Neural progenitor cell (in vitro differentiated cells): ENCODE measurements around the gene KLHL29. TPM values are rescaled to one million over a fixed set of nuclear protein-coding genes. Genes with fewer than 3 reads are reported as not detected.

ENCODE experiments used
- DNase-seq: peaks from one replicate; pipeline ENCODE4 v3.0.0-alpha.2; 2016; ENCODE audit warnings: low spot score
- H2AFZ ChIP-seq: fragments of 200-600 bp; sonication (generic); replicated peaks from 2 replicates; pipeline ENCODE4 v1.6.1; 2016; ENCODE audit warnings: antibody characterized with exemption
- H3F3A ChIP-seq: fragments of 200-600 bp; sonication (generic); 2 replicates; pipeline ENCODE4 v1.6.1; 2016; ENCODE audit warnings: antibody characterized with exemption, low read depth
- H3K27ac ChIP-seq: fragments of 200-600 bp; sonication (generic); 2 replicates; pipeline ENCODE4 v1.5.1; 2016; ENCODE audit warnings: mild to moderate bottlenecking
- H3K27me3 ChIP-seq: fragments of 200-600 bp; sonication (generic); 2 replicates; pipeline ENCODE4 v1.6.1; 2016; ENCODE audit warnings: mild to moderate bottlenecking, moderate library complexity
- H3K36me3 ChIP-seq: fragments of 200-600 bp; sonication (generic); 2 replicates; pipeline ENCODE4 v1.5.1; 2016
- H3K4me1 ChIP-seq: fragments of 200-600 bp; sonication (generic); 2 replicates; pipeline ENCODE4 v1.6.1; 2016; ENCODE audit warnings: mixed run types
- H3K4me2 ChIP-seq: fragments of 200-600 bp; sonication (generic); 2 replicates; pipeline ENCODE4 v1.6.1; 2016
- H3K4me3 ChIP-seq: fragments of 200-600 bp; sonication (generic); 2 replicates; pipeline ENCODE4 v1.5.1; 2016
- H3K79me2 ChIP-seq: fragments of 200-600 bp; sonication (generic); 2 replicates; pipeline ENCODE4 v1.6.1; 2016; ENCODE audit warnings: low read depth
- H3K9ac ChIP-seq: fragments of 200-600 bp; sonication (generic); 2 replicates; pipeline ENCODE4 v1.6.1; 2016
- H3K9me3 ChIP-seq: fragments of 200-600 bp; sonication (generic); 2 replicates; pipeline ENCODE4 v1.5.1; 2016; ENCODE audit warnings: low read depth
- H4K20me1 ChIP-seq: fragments of 200-600 bp; sonication (generic); 2 replicates; pipeline ENCODE4 v1.6.1; 2016; ENCODE audit warnings: low read depth
- H3K27ac Mint-ChIP-seq: 3 replicates; pipeline ENCODE4 v1.8.0; 2021; ENCODE audit warnings: mixed read lengths
- H3K27me3 Mint-ChIP-seq: 2 replicates; pipeline ENCODE4 v1.8.0; 2022; ENCODE audit warnings: low read depth, mild to moderate bottlenecking, inconsistent platforms, moderate library complexity, mixed read lengths; ENCODE audit not compliant: insufficient read depth
- H3K36me3 Mint-ChIP-seq: 3 replicates; pipeline ENCODE4 v1.8.0; 2021; ENCODE audit warnings: mixed read lengths
- H3K4me1 Mint-ChIP-seq: 3 replicates; pipeline ENCODE4 v1.8.0; 2021; ENCODE audit warnings: mixed read lengths
- H3K4me3 Mint-ChIP-seq: 3 replicates; pipeline ENCODE4 v1.8.0; 2021; ENCODE audit warnings: mild to moderate bottlenecking, moderate library complexity, mixed read lengths
- H3K9me3 Mint-ChIP-seq: 3 replicates; pipeline ENCODE4 v1.8.0; 2020; ENCODE audit warnings: mixed read lengths
- CTCF ChIP-seq: fragments of 200-600 bp; sonication (generic); IDR thresholded peaks from 2 replicates; pipeline ENCODE4 v1.5.1; 2017; ENCODE audit warnings: antibody characterized with exemption, mild to moderate bottlenecking
- EZH2 ChIP-seq: fragments of 200-600 bp; sonication (generic); IDR thresholded peaks from 2 replicates; pipeline ENCODE4 v1.6.1; 2017; ENCODE audit warnings: antibody characterized with exemption, mild to moderate bottlenecking, moderate library complexity
- EZH2phosphoT487 ChIP-seq: fragments of 200-600 bp; sonication (generic); IDR thresholded peaks from 2 replicates; pipeline ENCODE4 v1.6.1; 2017; ENCODE audit warnings: antibody characterized with exemption
- total RNA-seq: library from RNA; depleted of rRNA; stranded (reverse); fragments of >200 nt; gene quantifications from 2 replicates; pipeline ENCODE4 v1.2.3, GENCODE V29; 2015; ENCODE audit warnings: low replicate concordance

The KLHL29 gene
- total RNA-seq, 1 donor from 2014 or later: 1.6 TPM

DNA sequence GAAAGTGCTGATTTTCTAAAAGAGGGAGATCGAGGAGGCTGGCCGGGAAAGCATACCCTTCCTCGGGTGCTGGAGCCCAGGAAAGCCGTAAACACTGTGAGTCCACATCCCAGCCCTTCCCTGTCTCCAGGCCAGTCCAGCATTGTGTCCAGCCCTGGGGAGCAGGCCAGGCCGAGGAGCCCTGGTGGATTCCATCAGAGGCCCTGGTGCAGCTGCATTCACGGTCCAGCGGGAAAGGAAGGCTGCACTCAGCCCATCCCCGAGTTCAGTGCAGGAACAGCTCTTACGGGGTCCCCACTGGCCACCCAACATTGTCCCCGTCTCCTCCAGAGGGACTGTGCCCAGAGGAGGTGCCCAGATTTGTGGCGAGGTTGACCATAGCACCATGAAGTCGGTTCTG is 218.6 kb downstream of the KLHL29 start:
- Histone ChIP-seq H3K27me3 (no peaks in the 10 kb centered on the region), H3K9me3 (no peaks in the 10 kb centered on the region), H2AFZ (no peak overlapping the region), H3K9ac (no peak overlapping the region), H3K4me2 (no peak overlapping the region), H3F3A (no peaks in the 10 kb centered on the region), H4K20me1 (no peaks in the 10 kb centered on the region), H3K36me3 (no peaks in the 10 kb centered on the region), H3K27ac (no peak overlapping the region), H3K79me2 (no peaks in the 10 kb centered on the region), H3K4me1 (peaks cover 13% of the 10 kb centered on the region), H3K4me3 (no peak overlapping the region)
- peaks cover 5% of the 10 kb centered on the region for H3K27me3 Mint-ChIP-seq
- H3K4me3 Mint-ChIP-seq: no peak overlapping the region
- peaks cover 3% of the 10 kb centered on the region for H3K9me3 Mint-ChIP-seq
- no peak for TF ChIP-seq EZH2
- TF ChIP-seq EZH2phosphoT487: no peak
- TF ChIP-seq CTCF: no peak
- peak overlapping the region; percentile 57 for H3K27ac Mint-ChIP-seq
- no peak for DNase-seq
- H3K36me3 Mint-ChIP-seq: peaks cover 2% of the 10 kb centered on the region
- peaks cover 20% of the 10 kb centered on the region for H3K4me1 Mint-ChIP-seq

GRCh38 chr2:23604731-23605130 is 219.8 kb downstream of the KLHL29 start:
- Mint-ChIP-seq H3K4me3 (no peak overlapping the region), H3K27ac (no peak overlapping the region), H3K36me3 (peaks cover 2% of the 10 kb centered on the region), H3K4me1 (peaks cover 16% of the 10 kb centered on the region), H3K27me3 (peaks cover 5% of the 10 kb centered on the region), H3K9me3 (peaks cover 9% of the 10 kb centered on the region)
- Histone ChIP-seq H3K36me3 (no peaks in the 10 kb centered on the region), H3K4me1 (peaks cover 7% of the 10 kb centered on the region), H3K4me2 (no peak overlapping the region), H3F3A (no peaks in the 10 kb centered on the region), H3K27ac (no peak overlapping the region), H3K9me3 (no peaks in the 10 kb centered on the region), H4K20me1 (no peaks in the 10 kb centered on the region), H2AFZ (no peak overlapping the region), H3K4me3 (no peak overlapping the region), H3K79me2 (no peaks in the 10 kb centered on the region), H3K9ac (no peak overlapping the region), H3K27me3 (no peaks in the 10 kb centered on the region)
- TF ChIP-seq EZH2phosphoT487 (no peak), CTCF (no peak), EZH2 (no peak)
- no peak for DNase-seq

GRCh38 chr2:23605236-23605635 is 220.3 kb downstream of the KLHL29 start:
- H3K9ac ChIP-seq: no peak overlapping the region
- no peak overlapping the region for H3K4me2 ChIP-seq
- no peaks in the 10 kb centered on the region for H3K36me3 ChIP-seq
- H3K36me3 Mint-ChIP-seq: peaks cover 3% of the 10 kb centered on the region
- H3K9me3 Mint-ChIP-seq: peaks cover 10% of the 10 kb centered on the region
- H3K27me3 ChIP-seq: no peaks in the 10 kb centered on the region
- no peak overlapping the region for H2AFZ ChIP-seq
- no peaks in the 10 kb centered on the region for H4K20me1 ChIP-seq
- DNase-seq: no peak
- peaks cover 5% of the 10 kb centered on the region for H3K4me1 ChIP-seq
- no peaks in the 10 kb centered on the region for H3K79me2 ChIP-seq
- no peaks in the 10 kb centered on the region for H3K9me3 ChIP-seq
- H3K4me3 ChIP-seq: no peak overlapping the region
- no peak overlapping the region for H3K27ac ChIP-seq
- TF ChIP-seq EZH2phosphoT487: no peak
- no peak for TF ChIP-seq CTCF
- TF ChIP-seq EZH2: no peak
- peak overlapping the region; percentile 15 for H3K27ac Mint-ChIP-seq
- no peaks in the 10 kb centered on the region for H3F3A ChIP-seq
- H3K4me1 Mint-ChIP-seq: peaks cover 12% of the 10 kb centered on the region
- no peak overlapping the region for H3K4me3 Mint-ChIP-seq
- H3K27me3 Mint-ChIP-seq: peaks cover 5% of the 10 kb centered on the region
